ENCODE results near the gene ADGRF4. TPM values are rescaled to one million over a fixed set of nuclear protein-coding genes. Genes with fewer than 3 reads are reported as not detected.

The ADGRF4 gene
- total and polyA plus RNA-seq, 2 donors (not counting 3 experiments of a cell fraction or from before 2014, with no cell fraction given): not detected

DNA sequence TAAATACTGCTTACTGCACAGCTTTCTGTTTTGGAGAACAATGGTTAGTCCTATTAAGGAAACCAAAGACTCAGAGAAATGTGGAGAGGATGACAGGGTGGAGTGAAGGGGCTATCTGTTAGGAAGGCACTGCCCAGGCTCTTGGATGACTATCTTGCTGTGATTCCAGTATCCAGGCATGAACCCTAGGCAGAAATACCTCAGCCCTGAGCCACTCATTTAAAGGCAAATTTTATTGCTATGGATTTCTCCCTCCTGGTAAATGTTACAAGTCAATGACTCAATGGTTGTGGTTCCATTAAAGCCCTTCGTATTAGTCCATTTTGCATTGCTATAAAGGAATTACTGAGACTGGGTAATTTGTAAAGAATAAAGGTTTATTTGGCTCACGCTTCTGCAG, 25.9 kb downstream of the ADGRF4 start:
- Histone ChIP-seq H3K4me1 (ENCODE audit: control insufficient read depth, extremely low read depth, insufficient read depth, low read length) (no peaks in the 10 kb centered on the region), H3K27me3 (ENCODE audit: control insufficient read depth in 2 of 2, insufficient read depth in 2 of 2, low read length in 2 of 2) (no peaks in the 10 kb centered on the region), H4K20me1 (replicated peaks; ENCODE audit: control insufficient read depth, extremely low read depth, insufficient read depth, low read length) (no peaks in the 10 kb centered on the region), H3K79me2 (ENCODE audit: control insufficient read depth, insufficient read depth, low read length) (no peaks in the 10 kb centered on the region), H3K4me3 (replicated peaks in 1 of 3; ENCODE audit: insufficient read depth in 1 of 3, low read depth in 1 of 3, low read length in 3 of 3) (no peak overlapping the region), H3K36me3 (ENCODE audit: control insufficient read depth in 2 of 2, extremely low read depth in 1 of 2, insufficient read depth in 2 of 2, low read length in 2 of 2) (no peaks in the 10 kb centered on the region), H3K9me3 (replicated peaks; ENCODE audit: control insufficient read depth, insufficient read depth, low read length) (no peaks in the 10 kb centered on the region), H3K9ac (replicated peaks; ENCODE audit: extremely low read depth, insufficient read depth, low read length) (no peak overlapping the region), H3K27ac (ENCODE audit: insufficient read depth, low read depth, low read length) (no peak overlapping the region), H2AFZ (ENCODE audit: low read depth, low read length) (no peak overlapping the region), H3K4me2 (ENCODE audit: insufficient read depth, low read length) (no peak overlapping the region), H3K9me1 (replicated peaks; ENCODE audit: control insufficient read depth, extremely low read depth, insufficient read depth, low read length) (no peaks in the 10 kb centered on the region)
- dilution Hi-C loops (cut with MboI; ENCODE audit: extremely low pct_ligation_motif_present, low sequenced_read_pairs): no loop called here
- TF ChIP-seq GATA2 (IDR thresholded peaks at IDR 0.05; ENCODE audit: insufficient read depth, insufficient read length, low read depth, low read length) (no peak), POLR2A (IDR thresholded peaks at IDR 0.05; ENCODE audit: low read depth, low read length) (no peak), MYC (IDR thresholded peaks at IDR 0.05; ENCODE audit: low read depth, low read length) (no peak), EZH2 (IDR thresholded peaks at IDR 0.05; ENCODE audit: borderline replicate concordance, low read depth, low read length, severe bottlenecking) (no peak)
- DNase-seq (ENCODE audit: low read depth, low spot score) (no peak), FAIRE-seq (no peak)
- intact Hi-C loops (cut with micrococcal nuclease): no loop called here
- ChIA-PET POLR2A (no interaction called here), CTCF (no interaction called here)
- no TSS peak for BruUV-seq (replicated peaks)

- no TSS peak for BruUV-seq (replicated peaks)
- no peak for TF ChIP-seq MAX (IDR thresholded peaks at IDR 0.05; ENCODE audit: insufficient read depth, insufficient read length)
- no peaks in the 10 kb centered on the region for H3K79me2 ChIP-seq (ENCODE audit: control insufficient read depth, insufficient read depth, low read length)
- no peaks in the 10 kb centered on the region for H4K20me1 ChIP-seq (replicated peaks; ENCODE audit: control insufficient read depth, extremely low read depth, insufficient read depth, low read length)
- H3K4me2 ChIP-seq (ENCODE audit: insufficient read depth, low read length): no peak overlapping the region
- H3K4me1 ChIP-seq (ENCODE audit: control insufficient read depth, extremely low read depth, insufficient read depth, low read length): no peaks in the 10 kb centered on the region
- intact Hi-C loops (cut with micrococcal nuclease): no loop called here
- CTCF ChIA-PET: no interaction called here
- no peak overlapping the region for H2AFZ ChIP-seq (ENCODE audit: low read depth, low read length)
- no peaks in the 10 kb centered on the region for H3K36me3 ChIP-seq (ENCODE audit: control insufficient read depth in 2 of 2, extremely low read depth in 1 of 2, insufficient read depth in 2 of 2, low read length in 2 of 2)
- POLR2A ChIA-PET: no interaction called here
- dilution Hi-C loops (cut with MboI; ENCODE audit: extremely low pct_ligation_motif_present, low sequenced_read_pairs): no loop called here
- no peaks in the 10 kb centered on the region for H3K9me3 ChIP-seq (replicated peaks; ENCODE audit: control insufficient read depth, insufficient read depth, low read length)
- no peak overlapping the region for H3K4me3 ChIP-seq (replicated peaks in 1 of 3; ENCODE audit: insufficient read depth in 1 of 3, low read depth in 1 of 3, low read length in 3 of 3)
- DNase-seq (ENCODE audit: low read depth, low spot score) (no peak), FAIRE-seq (no peak)
- no peaks in the 10 kb centered on the region for H3K9me1 ChIP-seq (replicated peaks; ENCODE audit: control insufficient read depth, extremely low read depth, insufficient read depth, low read length)
- no peak overlapping the region for H3K27ac ChIP-seq (ENCODE audit: insufficient read depth, low read depth, low read length)
- H3K9ac ChIP-seq (replicated peaks; ENCODE audit: extremely low read depth, insufficient read depth, low read length): no peak overlapping the region
- H3K27me3 ChIP-seq (ENCODE audit: control insufficient read depth in 2 of 2, insufficient read depth in 2 of 2, low read length in 2 of 2): no peaks in the 10 kb centered on the region
These were observed 29.0 kb downstream of the ADGRF4 start for GRCh38 chr6:47727391-47727790.

Measured in endothelial cell of umbilical vein (primary cell).